Activated naive CD4-positive, alpha-beta T cell treated with anti-CD3 and anti-CD28 coated beads for 36 hours (primary cell): ENCODE data around the gene AIP. TPM values are rescaled to one million over a fixed set of nuclear protein-coding genes. Genes with fewer than 3 reads are reported as not detected.

Experiments
- CTCF ChIA-PET: fragments of 350-600 bp; sonication (Branson Sonifier 250); formaldehyde crosslinking; loops from one replicate; lab custom pipeline; 2021; ENCODE audit warnings: antibody characterized with exemption; lab: Charles Lee
- DNase-seq: peaks from one replicate; pipeline ENCODE4 v3.0.0-alpha.2; 2020
- H3K27ac Mint-ChIP-seq: one replicate; pipeline ENCODE4 v1.8.0; 2021; ENCODE audit warnings: mild to moderate bottlenecking, mixed read lengths
- H3K27me3 Mint-ChIP-seq: one replicate; pipeline ENCODE4 v1.8.0; 2021; ENCODE audit warnings: low read depth, mixed read lengths
- H3K36me3 Mint-ChIP-seq: one replicate; pipeline ENCODE4 v1.8.0; 2021; ENCODE audit warnings: low read depth, mixed read lengths
- H3K4me1 Mint-ChIP-seq: one replicate; pipeline ENCODE4 v1.8.0; 2021; ENCODE audit warnings: low read depth, mixed read lengths
- H3K4me3 Mint-ChIP-seq: one replicate; pipeline ENCODE4 v1.8.0; 2021; ENCODE audit warnings: mild to moderate bottlenecking, moderate library complexity, mixed read lengths
- H3K9me3 Mint-ChIP-seq: one replicate; pipeline ENCODE4 v1.8.0; 2021; ENCODE audit warnings: mixed read lengths
- intact Hi-C: fragments of 100-400 bp; cut with micrococcal nuclease; formaldehyde crosslinking; loops from one replicate; pipeline ENCODE4 v1.15.1; 2023
- total RNA-seq, 2 experiments: library from RNA; stranded (reverse); gene quantifications; one replicate each; pipeline ENCODE4 v1.2.3, GENCODE V29; 2021

AIP gene
- total RNA-seq, 2 experiments from 2014 or later, result 163 to 166 TPM

DNA sequence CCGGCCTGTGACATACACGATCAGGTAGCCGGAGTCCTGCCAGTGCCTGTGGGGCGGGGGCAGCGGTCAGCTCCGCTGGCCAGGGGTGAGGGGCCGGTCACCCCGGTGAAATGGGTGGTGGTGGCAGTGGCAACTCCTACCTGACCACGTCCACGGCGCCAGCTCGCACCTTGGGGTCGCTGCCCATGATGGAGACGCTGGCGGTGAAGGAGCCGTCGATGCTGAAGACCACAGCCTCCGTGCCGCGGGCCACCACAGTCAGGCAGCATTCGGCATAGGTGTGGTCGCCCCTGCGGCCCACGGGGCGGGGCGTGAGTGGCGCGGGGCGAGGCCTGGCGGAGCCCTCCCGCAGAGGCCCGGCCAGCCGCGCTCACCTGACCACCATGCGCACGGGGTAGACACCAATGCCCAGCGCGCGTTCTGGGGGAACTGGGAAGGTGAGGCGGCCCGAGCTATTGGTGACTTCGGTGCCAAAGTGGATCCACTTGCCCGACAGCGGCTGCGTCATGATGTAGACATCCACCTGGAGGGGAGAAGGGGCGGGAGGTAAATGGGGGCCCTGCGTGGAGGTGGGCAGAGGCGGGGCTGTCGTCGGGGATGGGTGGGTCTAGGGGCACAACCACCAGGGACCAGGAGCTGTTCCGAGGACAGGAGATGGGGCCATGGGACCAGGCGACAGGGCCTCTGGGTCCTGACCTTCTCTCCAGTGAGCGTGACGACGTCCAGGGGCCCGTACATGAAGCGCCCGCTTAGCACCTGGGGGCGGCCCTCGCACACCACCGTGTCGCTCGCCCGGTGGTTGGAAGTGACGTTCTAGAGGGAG, 10.9 kb downstream of the AIP start:
- CTCF ChIA-PET, result interaction anchor here (0.6 kb wide), 1 partner anchor 28 kb away, joined by 3 read pairs; no protein-coding TSS in a partner anchor
- no peak overlapping the region for H3K27ac Mint-ChIP-seq
- no peaks in the 10 kb centered on the region for H3K9me3 Mint-ChIP-seq
- no peak for DNase-seq
- peaks cover 28% of the 10 kb centered on the region for H3K36me3 Mint-ChIP-seq
- no peak overlapping the region for H3K4me3 Mint-ChIP-seq
- intact Hi-C loops, result no loop called here
- peaks cover 10% of the 10 kb centered on the region for H3K4me1 Mint-ChIP-seq
- H3K27me3 Mint-ChIP-seq, result no peaks in the 10 kb centered on the region

DNA sequence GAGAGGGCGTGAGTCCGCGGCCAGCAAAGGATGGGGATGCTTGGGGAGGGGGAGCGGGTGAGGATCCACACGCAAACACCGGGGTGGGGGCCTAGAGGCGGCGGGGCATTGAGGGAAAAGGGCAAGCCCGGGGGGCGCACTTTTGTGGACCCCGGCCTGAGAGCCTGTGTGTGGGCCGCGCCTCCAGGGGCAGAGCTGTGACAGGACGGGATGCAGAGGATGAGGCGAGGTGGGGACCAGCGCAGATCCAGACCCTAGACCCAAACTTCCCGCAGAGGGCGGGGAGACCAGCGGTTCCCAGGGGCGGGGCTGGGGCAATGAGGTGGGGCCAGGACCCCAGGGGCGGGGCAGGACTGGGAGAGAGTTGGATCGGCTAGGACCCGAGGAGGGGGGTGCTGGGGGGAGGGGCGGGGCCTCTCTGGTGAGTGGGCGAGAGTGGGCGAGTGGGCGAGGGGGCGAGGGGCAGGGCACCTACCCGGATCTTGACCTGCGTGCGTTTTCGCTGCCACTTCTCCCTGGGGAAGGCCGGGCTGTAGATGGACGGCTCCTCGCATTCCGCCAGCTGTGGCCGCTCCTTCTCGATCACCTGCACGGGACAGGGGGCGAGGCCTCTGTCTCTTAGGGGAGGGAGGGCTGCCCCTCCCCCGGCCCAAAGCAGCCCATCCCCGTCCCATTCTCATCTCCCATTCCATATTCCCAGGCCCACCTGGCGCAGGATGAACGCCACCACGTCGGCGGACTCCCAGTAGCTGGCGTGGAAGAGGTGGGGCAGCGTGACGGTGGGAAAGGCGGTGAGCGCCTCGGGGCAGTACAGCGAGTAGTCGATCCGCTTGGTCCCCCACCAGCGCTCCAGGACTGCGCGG, 11.8 kb downstream of the AIP start:
- peaks cover 27% of the 10 kb centered on the region for H3K36me3 Mint-ChIP-seq
- H3K9me3 Mint-ChIP-seq, result no peaks in the 10 kb centered on the region
- DNase-seq, result no peak
- peaks cover 5% of the 10 kb centered on the region for H3K4me1 Mint-ChIP-seq
- CTCF ChIA-PET, result no interaction called here
- no peak overlapping the region for H3K27ac Mint-ChIP-seq
- no peak overlapping the region for H3K4me3 Mint-ChIP-seq
- H3K27me3 Mint-ChIP-seq, result no peaks in the 10 kb centered on the region
- intact Hi-C loops, result no loop called here

DNA sequence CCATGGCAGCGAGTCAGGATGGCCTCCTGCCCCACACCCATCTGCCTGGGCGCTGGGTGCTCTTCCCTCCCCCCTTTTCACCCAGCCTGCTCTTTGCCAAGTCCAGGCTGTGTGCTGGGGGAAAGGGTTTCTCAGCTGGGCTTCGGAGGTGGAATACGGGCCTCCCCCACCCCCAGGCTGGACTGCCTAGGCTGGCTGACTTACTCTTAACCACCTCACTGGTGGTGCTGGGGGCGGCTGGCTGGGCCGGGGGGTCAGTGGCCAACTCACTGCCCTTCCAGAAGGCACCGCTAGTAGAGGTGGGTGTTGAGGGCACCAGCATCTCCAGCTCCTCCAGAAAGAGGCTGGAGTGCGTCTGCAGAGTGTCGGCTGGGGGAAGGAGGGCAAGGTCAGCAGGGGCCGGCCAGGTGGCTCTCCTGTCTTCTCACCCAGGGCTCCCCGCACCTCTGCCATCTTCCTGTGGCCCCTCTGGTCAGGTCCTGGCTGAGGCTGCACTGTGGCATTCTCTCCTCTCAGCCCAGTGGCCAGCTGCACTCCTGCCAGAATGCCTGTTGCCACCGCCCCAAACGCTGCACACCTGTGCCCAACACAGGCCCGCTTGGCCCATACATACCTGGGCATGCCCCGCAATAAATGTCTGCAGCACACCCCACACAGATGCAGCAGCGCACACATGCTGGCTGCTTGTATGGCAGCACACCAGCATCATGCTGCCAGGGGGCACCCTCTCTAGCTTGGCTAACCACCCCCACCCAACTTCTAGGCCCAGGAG, 12.6 kb downstream of the AIP start:
- Mint-ChIP-seq H3K4me1 (peaks cover 3% of the 10 kb centered on the region), H3K27ac (no peak overlapping the region), H3K9me3 (no peaks in the 10 kb centered on the region), H3K27me3 (no peaks in the 10 kb centered on the region), H3K36me3 (peaks cover 22% of the 10 kb centered on the region), H3K4me3 (no peak overlapping the region)
- intact Hi-C loops, result no loop called here
- CTCF ChIA-PET, result no interaction called here
- no peak for DNase-seq

DNA sequence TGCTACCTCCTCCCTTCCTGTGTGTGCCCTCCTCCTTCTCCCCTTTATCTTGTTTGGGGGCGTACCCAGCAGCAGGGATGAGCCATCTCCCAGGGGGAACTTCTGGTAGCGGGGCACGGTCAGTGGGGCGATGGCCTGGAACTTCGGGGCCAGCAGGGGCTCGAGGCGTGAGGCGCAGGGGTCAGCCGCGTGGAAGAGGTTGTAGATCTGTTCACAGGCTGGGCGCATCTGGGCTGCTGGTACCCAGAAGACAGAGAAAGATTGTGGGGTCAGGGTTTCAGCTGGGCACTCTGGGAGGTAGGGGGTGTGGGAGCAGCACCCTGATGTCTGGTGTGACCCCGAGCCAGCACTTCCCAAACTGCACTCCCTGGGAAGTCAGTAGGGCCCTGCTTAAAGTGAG, 13.3 kb downstream of the AIP start:
- H3K36me3 Mint-ChIP-seq, result peaks cover 26% of the 10 kb centered on the region
- no peak for DNase-seq
- no peaks in the 10 kb centered on the region for H3K27me3 Mint-ChIP-seq
- intact Hi-C loops, result no loop called here
- CTCF ChIA-PET, result no interaction called here
- peaks cover 7% of the 10 kb centered on the region for H3K4me1 Mint-ChIP-seq
- no peak overlapping the region for H3K4me3 Mint-ChIP-seq
- H3K9me3 Mint-ChIP-seq, result no peaks in the 10 kb centered on the region
- no peak overlapping the region for H3K27ac Mint-ChIP-seq

DNA sequence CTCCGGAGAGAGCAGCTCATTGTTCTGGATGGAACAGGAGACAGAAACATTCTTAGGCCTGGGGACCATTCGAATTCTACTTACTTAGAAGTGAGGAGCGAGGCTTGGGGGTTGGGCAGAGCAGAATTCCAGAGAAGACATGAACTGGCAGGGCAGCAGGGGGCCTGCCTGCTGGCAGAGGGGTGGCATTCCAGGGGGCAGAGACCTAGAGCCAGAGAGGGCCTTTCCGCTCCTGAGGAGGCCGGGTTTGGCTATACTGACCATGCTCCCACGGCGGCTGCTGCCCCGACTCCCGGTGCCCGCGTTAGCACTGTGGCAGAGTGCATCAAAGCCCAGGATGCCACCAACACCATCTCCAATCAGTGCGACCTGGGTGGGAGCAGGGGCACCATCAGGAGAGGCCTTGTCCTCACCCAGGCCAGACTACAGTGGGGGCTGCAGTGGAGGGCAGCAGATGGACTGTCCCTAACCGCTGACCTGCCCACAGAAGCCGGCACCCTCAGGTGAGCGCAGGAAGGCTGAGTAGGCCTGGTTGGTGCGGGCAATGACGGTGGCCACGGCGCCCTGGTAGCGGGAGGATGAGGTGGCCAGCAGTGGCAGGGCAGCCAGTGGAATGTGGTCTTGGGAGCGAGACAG, 14.9 kb downstream of the AIP start:
- DNase-seq, result no peak
- Mint-ChIP-seq H3K4me1 (peaks cover 14% of the 10 kb centered on the region), H3K36me3 (peaks cover 26% of the 10 kb centered on the region), H3K9me3 (no peaks in the 10 kb centered on the region), H3K4me3 (no peak overlapping the region), H3K27ac (no peak overlapping the region), H3K27me3 (no peaks in the 10 kb centered on the region)
- CTCF ChIA-PET, result no interaction called here
- intact Hi-C loops, result no loop called here

DNA sequence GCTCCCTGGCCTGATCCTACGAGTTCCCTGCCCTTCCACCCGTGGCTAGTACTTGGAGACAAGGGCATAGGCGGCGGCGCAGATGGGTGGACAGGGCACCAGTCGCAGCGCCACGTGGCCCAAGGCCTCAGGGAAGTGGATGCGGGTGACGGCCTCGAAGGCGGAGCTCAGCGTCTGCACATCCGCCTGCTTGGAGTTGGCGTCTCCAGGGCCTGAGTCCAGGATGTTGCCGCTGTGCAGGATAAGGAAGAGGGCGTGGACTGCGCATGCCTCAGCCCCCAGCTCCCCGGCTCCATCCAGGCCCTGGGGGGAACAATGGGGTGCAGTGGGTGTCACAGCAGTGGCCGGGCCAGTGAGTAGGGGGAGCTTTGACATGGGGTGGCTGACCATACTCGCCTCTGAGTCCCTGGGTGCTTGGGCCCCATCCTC, 15.7 kb downstream of the AIP start:
- intact Hi-C loops, result no loop called here
- Mint-ChIP-seq H3K27me3 (no peaks in the 10 kb centered on the region), H3K36me3 (peaks cover 29% of the 10 kb centered on the region), H3K27ac (no peak overlapping the region), H3K9me3 (no peaks in the 10 kb centered on the region), H3K4me3 (no peak overlapping the region), H3K4me1 (peaks cover 21% of the 10 kb centered on the region)
- CTCF ChIA-PET, result no interaction called here
- no peak for DNase-seq

DNA sequence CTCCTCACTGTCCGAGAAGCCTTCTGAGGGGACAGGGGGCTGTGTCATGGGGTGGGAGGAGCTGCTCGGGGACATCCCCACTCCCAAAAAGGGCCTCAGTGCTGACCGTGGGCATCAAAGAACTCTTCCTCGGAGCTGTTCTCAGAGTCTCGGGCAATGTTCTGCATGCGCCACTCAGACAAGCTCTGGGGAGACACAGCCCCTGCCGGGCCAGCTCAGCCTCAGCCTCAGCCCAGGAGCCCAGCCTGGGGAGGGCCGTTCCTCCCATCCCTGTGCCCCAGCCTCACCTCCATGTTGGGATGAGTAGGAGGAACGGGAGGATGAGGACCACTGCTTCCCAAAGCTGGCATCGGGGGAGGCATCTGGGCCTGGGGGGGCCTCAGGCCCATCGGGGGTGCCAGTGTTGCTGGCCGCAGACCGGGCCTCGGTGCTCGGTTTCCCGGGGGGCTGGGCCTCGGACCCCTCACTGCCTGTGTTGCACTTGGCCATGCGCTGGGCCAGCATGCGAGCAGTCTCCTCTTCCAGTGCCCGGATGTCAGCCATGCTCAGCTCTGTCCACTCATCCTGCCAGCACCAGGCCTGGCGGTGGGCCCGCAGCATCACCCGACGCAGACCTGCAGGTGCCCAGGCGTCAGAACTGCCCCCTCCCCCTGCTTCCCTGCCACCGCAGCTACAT, 17.1 kb downstream of the AIP start:
- Mint-ChIP-seq H3K4me3 (no peak overlapping the region), H3K27ac (no peak overlapping the region), H3K4me1 (peaks cover 25% of the 10 kb centered on the region), H3K36me3 (peaks cover 23% of the 10 kb centered on the region), H3K9me3 (no peaks in the 10 kb centered on the region), H3K27me3 (no peaks in the 10 kb centered on the region)
- no peak for DNase-seq
- intact Hi-C loops, result loop anchor here (10.0 kb wide), 2 partner anchors 385 to 535 kb away; partner anchors contain the start of genes KDM2A, NDUFS8 and TCIRG1
- CTCF ChIA-PET, result no interaction called here

DNA sequence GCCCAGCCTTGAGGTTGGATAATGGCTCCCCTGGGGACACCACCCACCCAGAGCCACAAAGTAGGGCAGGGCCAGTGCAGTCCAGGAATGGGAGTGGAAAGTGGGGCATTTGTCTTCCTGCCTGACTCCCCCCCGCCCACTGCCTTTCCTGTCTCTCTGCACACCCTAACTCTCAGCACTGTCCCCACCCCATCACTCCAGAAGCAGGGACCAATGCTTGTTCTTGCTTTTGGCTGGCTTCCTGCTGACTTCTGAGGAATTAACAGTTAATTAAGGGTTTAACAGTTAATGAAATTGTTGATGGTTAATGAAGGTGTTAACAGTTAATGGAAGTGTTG, 17.6 kb downstream of the AIP start:
- intact Hi-C loops, result loop anchor here (10.0 kb wide), 2 partner anchors 386 to 534 kb away; partner anchors contain the start of genes KDM2A, NDUFS8 and TCIRG1
- Mint-ChIP-seq H3K27me3 (no peaks in the 10 kb centered on the region), H3K36me3 (peaks cover 24% of the 10 kb centered on the region), H3K4me1 (peaks cover 26% of the 10 kb centered on the region), H3K27ac (no peak overlapping the region), H3K9me3 (no peaks in the 10 kb centered on the region), H3K4me3 (no peak overlapping the region)
- no peak for DNase-seq
- CTCF ChIA-PET, result no interaction called here

DNA sequence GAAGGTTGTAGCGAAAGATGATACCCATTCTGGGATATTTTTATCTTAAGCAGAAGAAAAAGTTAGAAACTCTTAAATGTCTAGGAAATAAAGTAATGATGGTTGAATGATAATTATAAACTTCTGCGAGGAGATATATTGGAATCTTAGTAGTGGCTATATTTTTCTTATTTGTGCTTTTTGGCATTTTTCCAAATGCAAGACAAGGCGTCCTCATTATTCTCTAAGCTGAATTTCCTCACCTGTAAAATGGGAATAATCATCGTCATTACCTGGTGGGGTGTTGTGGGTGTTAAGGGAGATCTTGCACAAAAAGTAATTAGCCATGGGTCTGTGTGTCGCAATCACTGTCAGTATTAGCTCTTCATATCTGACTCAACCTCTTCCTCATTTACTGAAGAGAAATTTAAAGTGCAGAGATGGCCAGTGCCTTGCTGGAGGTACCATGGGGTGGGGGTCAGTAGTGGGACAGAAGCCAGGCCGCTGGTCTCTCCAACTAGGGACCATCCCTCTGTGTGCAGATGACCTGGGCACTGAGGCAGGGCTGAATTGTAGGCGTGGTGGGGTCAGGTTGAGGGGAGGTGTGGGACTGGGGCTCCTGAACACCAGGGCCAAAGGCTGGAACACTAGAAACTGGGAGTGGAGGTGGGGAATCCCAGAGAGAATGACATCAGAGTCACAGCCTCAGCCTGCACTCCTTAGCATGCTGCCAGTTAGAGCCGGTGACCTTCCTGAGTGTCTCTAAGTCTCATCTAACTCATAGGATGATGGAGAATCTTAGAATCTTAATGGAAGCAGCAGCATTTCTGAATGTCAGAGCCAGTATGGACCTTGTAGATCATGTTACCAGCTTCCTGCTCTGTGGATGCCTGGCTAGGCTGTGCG, 18.2 kb downstream of the AIP start:
- peaks cover 30% of the 10 kb centered on the region for H3K4me1 Mint-ChIP-seq
- intact Hi-C loops, result loop anchor here (10.0 kb wide), 2 partner anchors 386 to 534 kb away; partner anchors contain the start of genes KDM2A, NDUFS8 and TCIRG1
- DNase-seq, result no peak
- no peaks in the 10 kb centered on the region for H3K27me3 Mint-ChIP-seq
- H3K36me3 Mint-ChIP-seq, result peaks cover 21% of the 10 kb centered on the region
- CTCF ChIA-PET, result no interaction called here
- no peaks in the 10 kb centered on the region for H3K9me3 Mint-ChIP-seq
- no peak overlapping the region for H3K4me3 Mint-ChIP-seq
- no peak overlapping the region for H3K27ac Mint-ChIP-seq

DNA sequence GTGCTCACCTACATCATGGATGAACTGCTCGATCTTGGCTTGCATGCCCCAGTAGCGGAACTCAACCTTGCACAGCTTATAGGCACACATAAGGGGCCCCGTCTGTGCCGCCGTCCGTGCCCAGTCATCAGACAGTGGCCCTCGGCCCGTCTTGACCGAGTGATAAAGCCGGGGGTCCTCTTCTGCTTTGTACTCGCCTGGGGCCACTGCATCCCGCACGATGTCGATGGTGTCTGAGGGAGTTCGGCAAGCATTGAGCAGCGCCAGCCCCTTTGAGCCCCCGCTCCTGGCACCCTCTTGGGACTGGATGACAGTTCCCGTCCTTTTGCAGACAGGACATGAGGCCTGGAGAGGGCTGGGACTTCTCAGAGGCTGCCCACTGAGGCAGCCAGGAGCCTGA, 19.0 kb downstream of the AIP start:
- Mint-ChIP-seq H3K27ac (no peak overlapping the region), H3K36me3 (peaks cover 24% of the 10 kb centered on the region), H3K4me1 (peaks cover 37% of the 10 kb centered on the region), H3K27me3 (no peaks in the 10 kb centered on the region), H3K4me3 (no peak overlapping the region), H3K9me3 (no peaks in the 10 kb centered on the region)
- CTCF ChIA-PET, result no interaction called here
- no peak for DNase-seq
- intact Hi-C loops, result loop anchor here (10.0 kb wide), 2 partner anchors 387 to 533 kb away; partner anchors contain the start of genes KDM2A, NDUFS8 and TCIRG1
